ENCODE results near the gene OR4X1.
"Not testable (repeated sequence)": the region's sequence is repeated elsewhere in the genome, so short reads cannot be mapped to it uniquely, and the experiment has no call there.

OR4X1 gene, protein sequence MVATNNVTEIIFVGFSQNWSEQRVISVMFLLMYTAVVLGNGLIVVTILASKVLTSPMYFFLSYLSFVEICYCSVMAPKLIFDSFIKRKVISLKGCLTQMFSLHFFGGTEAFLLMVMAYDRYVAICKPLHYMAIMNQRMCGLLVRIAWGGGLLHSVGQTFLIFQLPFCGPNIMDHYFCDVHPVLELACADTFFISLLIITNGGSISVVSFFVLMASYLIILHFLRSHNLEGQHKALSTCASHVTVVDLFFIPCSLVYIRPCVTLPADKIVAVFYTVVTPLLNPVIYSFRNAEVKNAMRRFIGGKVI

DNA sequence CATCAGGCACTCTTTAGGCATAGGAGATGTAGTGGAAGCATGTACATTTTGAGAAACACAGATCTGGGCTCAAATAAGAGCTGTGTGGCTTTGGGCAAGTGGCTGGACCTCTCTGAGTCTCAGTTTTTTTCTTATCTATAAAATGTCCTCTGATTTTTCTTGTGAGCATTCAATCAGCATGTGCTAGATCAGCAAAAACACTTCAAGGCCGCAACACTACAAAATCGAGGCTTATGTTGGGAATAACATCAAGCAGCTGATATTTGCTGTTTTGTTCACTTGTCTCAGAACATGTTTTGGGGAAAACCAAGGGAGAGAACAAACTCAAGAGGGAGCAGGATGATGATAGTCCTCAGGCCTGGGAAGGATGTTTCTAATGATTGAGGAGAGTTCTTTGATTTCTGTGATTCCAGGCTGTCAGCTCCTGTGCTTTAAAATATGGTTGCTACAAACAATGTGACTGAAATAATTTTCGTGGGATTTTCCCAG lies at the start of gene OR4X1:
Gene OR4X1, plus strand, starts transcription at position 439 of the 489 bp plus-strand sequence. Its CDS starts 0 bp downstream, at position 439.
- DNase-seq (ENCODE audit: low read depth in 2 of 2): no peak

DNA sequence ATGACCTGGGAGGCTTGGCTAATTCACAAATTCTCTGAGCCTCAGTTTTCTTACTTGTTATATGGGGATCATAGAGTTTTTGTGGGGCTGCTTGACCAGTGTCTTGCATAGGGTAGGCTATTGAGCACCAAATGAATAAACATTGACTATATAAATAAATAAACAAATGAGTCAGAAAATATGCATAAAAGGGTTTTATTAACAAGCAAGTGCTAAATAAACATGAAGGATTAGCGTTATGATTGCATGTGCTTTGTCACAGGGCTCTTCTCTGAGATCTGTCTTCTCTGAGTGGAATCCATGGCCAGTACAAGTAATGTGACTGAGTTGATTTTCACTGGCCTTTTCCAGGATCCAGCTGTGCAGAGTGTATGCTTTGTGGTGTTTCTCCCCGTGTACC lies 47.2 kb upstream of the OR4X1 start, which contains the start of gene OR4B1:
Gene OR4B1, plus strand, starts transcription at position 301 of the 400 bp plus-strand sequence. Its CDS starts 0 bp downstream, at position 301.
- DNase-seq (ENCODE audit: low read depth in 2 of 2): no peak

DNA sequence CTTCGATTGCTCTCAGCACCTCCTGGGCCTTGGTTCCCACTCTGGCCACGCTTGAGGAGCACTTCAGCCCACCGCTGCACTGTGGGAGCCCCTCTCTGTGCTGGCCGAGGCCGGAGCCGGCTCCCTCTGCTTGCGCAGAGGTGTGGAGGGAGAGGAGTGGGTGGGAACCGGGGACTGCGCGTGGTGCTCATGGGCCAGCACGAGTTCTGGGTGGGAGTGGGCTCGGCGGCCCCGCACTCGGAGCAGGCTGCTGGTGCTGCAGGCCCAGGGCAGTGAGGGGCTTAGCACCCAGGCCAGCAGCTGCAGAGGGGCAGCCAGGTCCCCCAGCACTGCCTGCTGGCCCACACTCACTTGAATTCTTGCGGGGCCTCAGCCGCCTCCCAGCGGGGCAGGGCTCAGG lies 34.9 kb upstream of the OR4X1 start:
- DNase-seq (ENCODE audit: low read depth in 2 of 2): no peak

DNA sequence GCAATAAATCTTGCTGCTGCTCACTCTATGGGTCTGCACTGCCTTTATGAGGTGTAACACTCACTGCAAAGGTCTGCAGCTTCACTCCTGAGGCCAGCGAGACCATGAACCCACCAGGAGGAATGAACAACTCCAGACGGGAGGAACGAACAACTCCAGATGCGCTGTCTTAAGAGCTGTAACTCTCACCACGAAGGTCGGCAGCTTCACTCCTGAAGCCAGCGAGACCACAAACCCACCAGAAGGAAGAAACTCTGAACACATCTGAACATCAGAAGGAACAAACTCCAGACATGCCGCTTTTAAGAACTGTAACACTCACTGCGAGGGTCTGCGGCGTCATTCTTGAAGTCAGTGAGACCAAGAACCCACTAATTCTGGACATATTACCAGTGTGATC lies 33.6 kb upstream of the OR4X1 start:
- DNase-seq (ENCODE audit: low read depth in 2 of 2): not testable (repeated sequence)

DNA sequence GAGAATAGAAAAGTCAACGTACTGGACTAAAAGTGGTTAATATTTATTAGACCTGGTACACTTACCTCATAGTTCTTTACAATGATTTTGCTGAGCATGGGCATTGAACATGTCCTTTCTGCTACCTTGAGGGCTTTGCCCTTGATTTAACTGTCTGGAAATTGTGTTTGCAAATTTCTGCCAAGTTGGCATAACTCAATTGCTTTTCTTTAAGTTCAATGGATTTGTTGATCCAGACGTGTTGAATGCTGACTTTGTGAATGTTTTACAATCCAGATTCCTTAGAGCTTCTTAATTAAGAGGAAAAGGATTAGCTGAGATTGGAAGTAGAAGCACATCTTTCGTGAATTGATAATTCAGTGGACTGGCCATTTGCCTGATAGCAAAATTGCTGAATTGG lies 25.9 kb upstream of the OR4X1 start:
- no peak for DNase-seq (ENCODE audit: low read depth in 2 of 2)

DNA sequence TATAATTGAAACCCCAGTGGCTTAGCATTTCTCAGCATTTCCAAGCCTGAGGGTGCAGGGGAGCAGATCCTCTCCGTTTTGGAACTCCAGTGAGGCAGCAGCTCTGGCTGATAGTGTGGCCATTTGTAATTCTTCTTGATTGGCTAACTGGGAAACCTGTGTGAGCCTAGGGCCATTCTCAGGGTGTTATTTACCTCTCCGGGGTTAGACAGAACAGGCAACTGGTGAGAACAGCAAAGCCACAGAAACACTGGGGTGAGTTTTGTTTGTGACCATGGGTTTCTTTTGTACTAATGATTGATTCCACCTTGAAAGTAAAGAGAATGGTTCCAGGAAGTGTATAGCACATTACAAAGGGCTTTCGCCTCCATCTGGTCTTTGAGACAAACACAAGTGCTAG lies 21.2 kb upstream of the OR4X1 start:
- DNase-seq (ENCODE audit: low read depth in 2 of 2): no peak

DNA sequence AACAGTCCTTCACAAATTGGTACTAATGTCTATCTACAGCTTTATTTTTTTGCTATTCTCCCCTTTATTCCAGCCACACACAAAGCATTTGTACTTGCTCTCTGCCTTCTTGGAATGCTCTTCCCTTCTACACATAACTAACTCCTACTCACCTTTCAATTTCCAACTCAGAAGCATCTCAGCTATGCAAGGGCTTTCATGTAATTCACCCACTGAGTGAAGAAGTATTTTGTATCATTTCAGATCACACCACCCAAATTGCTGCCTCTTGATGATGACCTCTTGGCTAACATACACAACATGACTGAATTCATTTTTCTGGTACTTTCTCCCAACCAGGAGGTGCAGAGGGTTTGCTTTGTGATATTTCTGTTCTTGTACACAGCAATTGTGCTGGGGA lies 18.9 kb upstream of the OR4X1 start, which contains the start of gene OR4X2:
Gene OR4X2, plus strand, starts transcription at position 301 of the 400 bp plus-strand sequence. Its CDS starts 0 bp downstream, at position 301.
- no peak for DNase-seq (ENCODE audit: low read depth in 2 of 2)

DNA sequence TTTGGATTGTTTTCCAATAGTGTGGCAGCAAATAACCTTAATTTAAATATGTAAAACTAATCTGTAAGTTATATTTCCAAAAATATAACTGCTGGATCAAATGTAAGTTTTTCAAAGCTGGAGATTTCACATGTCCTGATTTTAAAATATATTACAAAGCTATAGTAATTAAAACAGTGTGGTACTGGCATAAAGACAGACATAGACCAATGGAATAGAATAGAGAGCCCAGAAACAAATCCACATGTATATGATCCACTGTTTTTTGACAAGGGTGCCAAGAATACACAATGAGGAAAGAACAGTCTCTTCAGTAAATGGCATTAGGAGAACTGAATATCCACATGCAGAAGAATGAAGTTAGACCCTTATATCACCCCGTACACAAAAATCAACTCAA lies 14.8 kb upstream of the OR4X1 start:
- no peak for DNase-seq (ENCODE audit: low read depth in 2 of 2)

DNA sequence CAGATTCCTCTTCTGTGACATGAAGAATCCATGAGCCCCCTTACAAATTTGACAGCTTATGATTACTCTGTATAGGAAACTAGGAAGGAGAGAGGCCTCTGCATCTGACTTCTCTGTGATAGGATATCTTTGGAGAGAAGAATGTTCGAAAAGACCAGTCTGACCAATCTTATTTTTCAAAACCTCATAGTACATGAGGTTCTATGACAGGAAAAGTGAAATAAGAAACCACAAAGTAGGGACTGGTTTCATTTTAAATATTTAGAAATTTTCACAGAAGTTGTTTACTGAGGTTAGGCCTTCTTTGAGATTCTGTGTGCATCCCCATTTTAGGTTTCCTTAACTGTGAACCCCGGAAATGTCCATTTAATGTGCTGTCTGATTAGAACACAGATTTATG lies 2.1 kb upstream of the OR4X1 start:
- no peak for DNase-seq (ENCODE audit: low read depth in 2 of 2)

DNA sequence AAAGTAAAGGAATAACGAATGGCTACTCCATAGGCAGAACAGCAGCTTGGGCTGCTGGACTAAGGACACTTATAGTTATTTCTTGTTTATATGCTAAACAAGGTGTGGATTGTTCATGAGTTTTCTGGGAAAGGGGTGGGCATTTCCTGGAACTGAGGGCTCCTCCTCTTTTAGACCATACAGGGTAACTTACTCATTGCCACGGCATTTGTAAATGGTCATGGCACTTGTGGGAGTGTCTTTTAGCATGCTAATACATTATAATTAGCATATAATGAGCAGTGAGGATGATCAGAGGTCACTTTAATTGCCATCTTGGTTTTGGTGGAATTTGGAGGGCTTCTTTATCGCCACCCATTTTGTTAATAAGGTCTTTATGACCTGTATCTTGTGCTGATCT lies 7.0 kb downstream of the OR4X1 start:
- DNase-seq (ENCODE audit: low read depth in 2 of 2): no peak

DNA sequence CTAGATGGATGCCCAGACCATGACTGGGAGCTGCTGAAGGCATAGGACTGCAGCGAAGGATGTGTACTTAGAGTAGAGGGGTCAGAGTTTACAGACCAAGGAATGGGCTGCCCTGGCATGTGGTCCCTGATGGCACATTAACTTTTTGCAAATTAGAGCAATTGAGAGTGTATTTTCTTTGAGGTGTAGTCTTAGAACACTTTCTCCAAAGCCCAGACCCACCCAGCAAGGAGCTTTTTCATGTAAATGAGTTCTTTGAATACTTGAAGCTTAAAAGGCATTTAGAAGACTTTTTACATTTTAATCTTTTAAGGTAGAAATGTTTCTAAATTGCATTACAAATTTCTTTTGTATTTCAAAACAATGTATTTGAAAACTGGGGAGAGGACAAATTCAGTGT lies 8.9 kb downstream of the OR4X1 start:
- DNase-seq (ENCODE audit: low read depth in 2 of 2): no peak

DNA sequence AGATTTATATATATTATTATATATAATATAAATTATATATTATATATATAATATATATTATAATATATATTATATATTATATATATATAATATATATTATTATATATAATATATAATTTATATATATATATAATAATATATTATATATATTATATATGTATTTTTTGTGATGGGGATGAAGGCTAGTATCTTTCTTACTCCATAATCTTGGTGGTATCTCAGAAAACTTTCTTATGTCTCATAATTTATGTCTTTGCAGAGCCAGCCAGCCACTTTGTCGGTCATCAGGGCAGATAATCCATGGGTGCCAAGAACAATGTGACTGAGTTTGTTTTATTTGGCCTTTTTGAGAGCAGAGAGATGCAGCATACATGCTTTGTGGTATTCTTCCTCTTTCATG lies 42.3 kb downstream of the OR4X1 start, which contains the start of gene OR4S1:
Gene OR4S1, plus strand, starts transcription at position 301 of the 400 bp plus-strand sequence. Its CDS starts 0 bp downstream, at position 301.
- no peak for DNase-seq (ENCODE audit: low read depth in 2 of 2)

DNA sequence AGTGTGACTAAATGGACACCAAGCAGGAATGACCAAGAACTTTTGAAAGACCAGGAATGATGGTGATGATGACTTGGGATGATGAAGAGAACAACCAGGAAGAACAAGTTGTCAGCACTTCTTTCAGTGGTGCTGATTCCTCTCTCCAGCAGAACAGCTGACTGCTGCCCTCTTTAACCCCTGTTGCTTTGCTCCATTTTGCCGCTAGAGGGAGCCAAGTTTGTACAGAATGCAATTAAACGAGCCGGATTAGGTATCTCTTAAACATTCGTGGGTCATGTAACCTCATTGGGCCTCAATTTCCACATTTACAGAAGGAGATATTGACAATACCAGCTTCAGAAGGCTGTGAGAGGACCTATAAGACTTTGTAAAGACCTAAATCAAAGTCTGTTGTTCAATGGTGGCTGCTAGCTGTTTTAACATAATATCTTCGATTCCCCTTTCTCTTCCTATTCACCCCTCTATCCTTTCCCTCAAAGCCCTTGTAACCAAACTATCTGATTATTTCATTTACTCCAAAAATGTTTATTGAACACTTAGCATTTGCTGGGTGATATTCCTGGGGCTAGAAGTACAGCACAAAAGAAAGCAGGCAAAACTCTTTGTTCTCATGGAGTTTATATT lies 44.2 kb downstream of the OR4X1 start:
- peak; percentile 19 to 20 for DNase-seq (ENCODE audit: low read depth in 2 of 2)

DNA sequence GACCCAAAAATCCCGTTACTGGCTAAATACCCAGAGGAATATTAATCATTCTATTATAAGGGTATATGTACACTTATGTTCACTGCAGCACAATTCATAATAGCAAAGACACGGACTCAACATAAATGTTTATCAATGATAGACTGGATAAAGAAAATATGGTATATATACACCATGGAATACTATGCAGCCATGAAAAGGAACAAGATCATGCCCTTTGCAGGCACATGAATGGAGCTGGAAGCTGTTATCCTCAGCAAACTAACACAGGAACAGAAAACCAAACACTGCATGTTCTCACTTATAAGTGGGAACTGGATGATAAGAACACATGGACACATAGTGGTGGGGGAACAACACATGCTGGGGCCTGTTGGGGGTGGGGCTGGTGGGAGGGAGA lies 49.9 kb downstream of the OR4X1 start:
- not testable (repeated sequence) for DNase-seq (ENCODE audit: low read depth in 2 of 2)
